Hematopoietic multipotent progenitor cell treated with erythropoietin and hydrocortisone succinate and interleukin-3 and kit ligand, for 6 days (in vitro differentiated cells): ENCODE data around the gene TBC1D3L.
"Not testable (repeated sequence)": the region's sequence is repeated elsewhere in the genome, so short reads cannot be mapped to it uniquely, and the experiment has no call there.

Experiments used
- DNase-seq: peaks from one replicate; pipeline ENCODE4 v3.0.0-alpha.2; 2015

The TBC1D3L gene

DNA sequence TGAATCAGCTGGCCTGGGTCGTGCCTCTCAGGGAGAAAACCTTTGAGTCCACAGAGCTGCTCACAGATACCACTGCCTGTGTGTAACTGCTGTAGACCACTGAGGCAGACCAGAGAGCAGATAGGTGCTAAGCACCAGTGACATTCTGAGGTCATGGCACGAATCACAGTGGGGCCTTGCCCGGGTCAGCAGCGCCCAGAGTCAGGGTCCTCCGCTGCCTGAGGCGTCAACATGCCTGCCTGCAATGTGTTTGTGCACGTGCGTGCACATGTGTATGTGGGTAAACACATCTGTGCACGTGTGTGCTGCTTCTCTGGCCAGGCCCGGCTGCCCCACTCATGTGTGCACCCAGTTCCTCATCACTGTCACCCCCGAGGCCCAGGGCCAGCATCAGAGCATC lies at the start of gene TBC1D3L:
TBC1D3L (minus strand) TSS at position 101 of the 400 bp plus-strand sequence. CDS start 1,540 bp downstream, outside the sequence.
- DNase-seq = not testable (repeated sequence)

DNA sequence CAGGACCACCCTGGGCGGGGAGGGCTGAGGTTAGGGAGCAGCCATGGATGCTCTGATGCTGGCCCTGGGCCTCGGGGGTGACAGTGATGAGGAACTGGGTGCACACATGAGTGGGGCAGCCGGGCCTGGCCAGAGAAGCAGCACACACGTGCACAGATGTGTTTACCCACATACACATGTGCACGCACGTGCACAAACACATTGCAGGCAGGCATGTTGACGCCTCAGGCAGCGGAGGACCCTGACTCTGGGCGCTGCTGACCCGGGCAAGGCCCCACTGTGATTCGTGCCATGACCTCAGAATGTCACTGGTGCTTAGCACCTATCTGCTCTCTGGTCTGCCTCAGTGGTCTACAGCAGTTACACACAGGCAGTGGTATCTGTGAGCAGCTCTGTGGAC lies 14.8 kb upstream of the TBC1D3L start, which contains the start of gene TBC1D3D:
TBC1D3D (plus strand) TSS at position 301 of the 400 bp plus-strand sequence. CDS start 1,585 bp downstream, outside the sequence.
- not testable (repeated sequence) for DNase-seq
